GM06990 (cell line): Measurements from ENCODE around the gene FRRS1L.

Experiments
- DNase-seq: peaks from one replicate; pipeline ENCODE4 v3.0.0-alpha.2; 2011; ENCODE audit not compliant: insufficient read length; ENCODE audit errors: extremely low read depth
- H3K27me3 ChIP-seq: replicated peaks from 2 replicates; pipeline ENCODE4 v1.6.0; 2011; ENCODE audit warnings: low read length; ENCODE audit not compliant: control insufficient read depth, insufficient read depth
- H3K36me3 ChIP-seq: 2 replicates; pipeline ENCODE4 v1.5.1; 2011; ENCODE audit warnings: low read length; ENCODE audit not compliant: control insufficient read depth, insufficient read depth
- H3K4me3 ChIP-seq: replicated peaks from 2 replicates; pipeline ENCODE4 v1.5.1; 2011; ENCODE audit warnings: low read depth, mild to moderate bottlenecking, control low read depth, low read length
- CTCF ChIP-seq: IDR thresholded peaks from 2 replicates; pipeline ENCODE4 v1.5.1; 2011; ENCODE audit warnings: low read length, control low read depth, mild to moderate bottlenecking, inconsistent platforms; ENCODE audit not compliant: insufficient read depth, poor library complexity, severe bottlenecking

The FRRS1L gene

DNA sequence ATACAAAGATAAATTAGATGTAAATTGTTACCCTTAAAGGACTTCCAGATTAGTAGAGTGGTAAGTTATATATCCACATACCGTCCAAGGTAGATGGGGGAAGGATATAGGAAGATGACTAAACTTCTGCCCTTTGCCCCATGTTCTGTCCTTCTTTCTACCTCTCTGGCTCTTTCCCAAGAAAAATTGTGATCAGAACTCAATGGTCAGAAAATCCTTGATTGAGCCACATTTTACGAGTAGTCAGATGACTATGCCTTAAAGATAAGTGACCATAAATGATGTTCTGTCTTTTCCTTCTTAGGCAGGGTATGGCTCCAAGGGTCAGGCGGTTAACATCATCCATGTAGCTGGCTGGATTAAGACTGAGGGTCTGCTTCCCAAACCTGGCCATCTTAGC, 4.4 kb downstream of the FRRS1L start:
- no peak overlapping the region for H3K4me3 ChIP-seq
- no peak for DNase-seq
- H3K27me3 ChIP-seq: no peaks in the 10 kb centered on the region; the same call in 1 of the 2 replicates
- no peaks in the 10 kb centered on the region for H3K36me3 ChIP-seq
- TF ChIP-seq CTCF: no peak

DNA sequence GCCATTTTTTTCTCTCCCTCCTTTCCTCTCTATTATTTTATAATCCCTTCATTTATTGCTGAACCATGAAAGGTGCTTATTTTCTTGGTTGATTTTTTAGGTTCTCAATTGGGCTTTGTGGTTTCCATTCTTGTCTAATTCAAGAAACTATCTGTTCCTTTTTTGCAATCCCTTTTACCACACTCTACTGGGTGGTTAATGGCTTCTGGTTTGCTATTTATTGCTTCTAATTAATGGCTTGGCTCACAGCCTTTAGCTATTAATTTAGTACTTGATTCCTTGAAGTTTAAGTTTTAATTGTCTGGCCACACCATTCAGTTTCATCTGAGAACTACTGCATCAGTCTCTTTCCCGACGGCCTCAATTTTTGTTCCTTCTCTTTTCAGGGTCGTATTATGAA, 5.6 kb downstream of the FRRS1L start:
- DNase-seq: no peak
- Histone ChIP-seq H3K27me3 (no peaks in the 10 kb centered on the region; the same call in 1 of the 2 replicates), H3K36me3 (no peaks in the 10 kb centered on the region), H3K4me3 (no peak overlapping the region)
- TF ChIP-seq CTCF: no peak

DNA sequence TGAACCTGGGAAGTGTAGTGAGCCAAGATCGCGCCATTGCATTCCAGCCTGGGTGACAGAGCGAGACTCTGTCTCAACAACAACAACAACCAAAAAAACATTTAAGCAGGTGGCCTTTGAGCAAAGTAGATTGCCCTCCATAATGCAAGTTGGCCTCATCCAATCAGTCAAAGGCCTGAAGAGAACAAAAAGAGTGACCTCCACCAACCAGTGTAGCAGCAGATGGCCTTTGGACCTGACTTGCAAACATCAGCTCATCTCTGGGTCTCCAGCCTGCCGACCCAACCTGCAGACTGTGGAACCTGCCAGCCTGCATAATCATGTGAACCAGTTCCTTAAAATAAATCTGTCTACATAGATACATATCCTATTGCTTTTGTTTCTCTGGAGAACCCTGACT, 7.5 kb downstream of the FRRS1L start:
- no peak for TF ChIP-seq CTCF
- Histone ChIP-seq H3K27me3 (no peaks in the 10 kb centered on the region; the same call in 1 of the 2 replicates), H3K4me3 (no peak overlapping the region), H3K36me3 (no peaks in the 10 kb centered on the region)
- DNase-seq: no peak

- no peaks in the 10 kb centered on the region; the same call in 1 of the 2 replicates for H3K27me3 ChIP-seq
- no peak for TF ChIP-seq CTCF
- no peaks in the 10 kb centered on the region for H3K36me3 ChIP-seq
- DNase-seq: no peak
- no peak overlapping the region for H3K4me3 ChIP-seq
Observed at GRCh38 chr9:109158651-109159050, 8.4 kb downstream of the FRRS1L start.

GRCh38 chr9:109156708-109157107, 10.3 kb downstream of the FRRS1L start:
- no peaks in the 10 kb centered on the region; the same call in 1 of the 2 replicates for H3K27me3 ChIP-seq
- DNase-seq: no peak
- TF ChIP-seq CTCF: no peak
- H3K36me3 ChIP-seq: no peaks in the 10 kb centered on the region
- H3K4me3 ChIP-seq: no peak overlapping the region

- Histone ChIP-seq H3K27me3 (no peaks in the 10 kb centered on the region; the same call in 1 of the 2 replicates), H3K36me3 (no peaks in the 10 kb centered on the region), H3K4me3 (no peak overlapping the region)
- DNase-seq: no peak
- TF ChIP-seq CTCF: no peak
Observed at GRCh38 chr9:109150925-109151545, 16.0 kb downstream of the FRRS1L start.
